Large intestine (tissue), 3 donors: ENCODE data around the gene TLCD4. TPM values are rescaled to one million over a fixed set of nuclear protein-coding genes. Genes with fewer than 3 reads are reported as not detected.

ENCODE experiments used
- DNase-seq, 2 donors: peaks; one replicate each; pipeline versions ENCODE4 v3.0.0 to v3.0.0-alpha.2; 2013
- H3K27ac ChIP-seq: one replicate; pipeline ENCODE4 v1.5.1; 2013; ENCODE audit warnings: low read length
- H3K27me3 ChIP-seq: 2 replicates; pipeline ENCODE4 v1.6.1; 2013; ENCODE audit warnings: low read length; ENCODE audit not compliant: control insufficient read depth, insufficient read depth
- H3K36me3 ChIP-seq: 2 replicates; pipeline ENCODE4 v1.6.1; 2013; ENCODE audit warnings: low read length; ENCODE audit not compliant: control insufficient read depth, insufficient read depth
- H3K4me1 ChIP-seq: one replicate; pipeline ENCODE4 v1.6.1; 2013; ENCODE audit warnings: low read length; ENCODE audit not compliant: control insufficient read depth, insufficient read depth
- H3K4me3 ChIP-seq: one replicate; pipeline ENCODE4 v1.5.1; 2013; ENCODE audit warnings: low read length
- H3K9me3 ChIP-seq: one replicate; pipeline ENCODE4 v1.6.1; 2013; ENCODE audit warnings: mild to moderate bottlenecking, low read depth, low read length, moderate library complexity; ENCODE audit not compliant: control insufficient read depth
- WGBS: methylation state at CpG from one replicate; pipeline ENCODE4 v1.1.5; 2013; ENCODE audit warnings: low lambda C conversion rate; ENCODE audit not compliant: insufficient coverage; 5-methylcytosine and 5-hydroxymethylcytosine counted together
- polyA plus RNA-seq: library from polyadenylated mRNA; unstranded; fragments of 120-200 nt; gene quantifications from one replicate; pipeline ENCODE4 v1.2.1, GENCODE V29; 2013

Gene TLCD4
- polyA plus RNA-seq, 1 donor, result 4.9 TPM

DNA sequence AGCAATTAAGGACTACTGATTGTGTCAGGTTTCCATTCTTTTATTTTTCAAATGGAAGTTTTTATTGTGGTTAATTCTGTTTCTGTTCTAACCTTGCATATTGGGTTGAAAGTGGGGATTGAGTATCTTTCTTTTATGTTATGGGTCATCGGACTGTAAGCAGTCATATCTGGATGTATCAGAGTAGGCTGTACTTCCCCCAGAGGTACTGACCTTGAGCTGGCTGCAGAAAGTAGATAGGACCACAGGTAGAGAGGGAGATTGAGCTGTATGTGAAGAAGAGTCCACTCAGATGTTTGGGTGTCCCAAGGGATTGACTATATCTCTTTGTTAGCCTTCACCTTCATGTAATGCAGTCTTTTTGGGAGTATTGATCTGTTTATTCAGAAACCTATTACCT, 23.9 kb upstream of the TLCD4 start:
- Histone ChIP-seq H3K36me3 (no peaks in the 10 kb centered on the region), H3K27me3 (no peaks in the 10 kb centered on the region), H3K27ac (no peak overlapping the region), H3K4me3 (no peak overlapping the region), H3K9me3 (peaks cover 10% of the 10 kb centered on the region), H3K4me1 (no peaks in the 10 kb centered on the region)
- WGBS, result no CpG with 5 or more reads among the region's 1 CpG
- no peak for DNase-seq

DNA sequence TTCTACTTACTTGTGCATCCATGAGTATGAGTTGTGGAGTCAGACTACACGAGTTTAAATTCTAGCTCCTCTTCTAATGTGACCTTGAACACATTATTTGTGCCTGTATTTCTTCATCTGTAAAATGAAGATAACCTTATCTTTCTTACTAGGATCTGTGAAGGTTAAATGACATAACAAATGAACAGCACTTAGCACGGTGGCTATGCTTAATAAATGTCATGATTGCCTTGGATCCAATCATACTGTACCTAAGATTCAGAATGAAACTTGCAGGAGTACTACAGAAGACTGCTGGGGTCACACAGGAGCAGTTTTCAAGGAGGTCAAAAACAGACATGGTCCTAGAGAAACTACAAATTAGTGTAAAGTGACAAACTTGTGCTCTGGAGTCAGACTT, 22.2 kb upstream of the TLCD4 start:
- Histone ChIP-seq H3K27ac (no peak overlapping the region), H3K27me3 (no peaks in the 10 kb centered on the region), H3K4me3 (no peak overlapping the region), H3K9me3 (peaks cover 7% of the 10 kb centered on the region), H3K36me3 (no peaks in the 10 kb centered on the region), H3K4me1 (no peaks in the 10 kb centered on the region)
- WGBS, result no CpG with 5 or more reads among the region's 2 CpGs
- no peak for DNase-seq

DNA sequence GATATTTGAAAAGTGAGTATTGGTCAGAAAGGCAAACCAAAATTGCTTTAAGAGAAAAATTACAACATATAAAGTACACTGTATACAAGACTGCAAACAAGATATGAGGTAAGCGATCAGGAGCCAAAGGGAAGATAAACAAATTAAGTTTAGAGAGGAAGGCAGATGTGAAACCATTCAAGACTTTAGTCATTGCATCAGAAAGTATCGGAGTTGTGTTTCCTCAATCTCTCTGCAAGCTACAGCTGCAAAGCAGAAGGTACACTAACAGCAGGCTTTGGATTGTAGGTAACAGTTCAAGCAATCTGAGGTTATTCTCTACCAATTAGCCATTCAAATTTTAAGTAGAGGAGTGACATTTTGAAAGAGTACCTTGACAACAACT, 21.3 kb upstream of the TLCD4 start:
- peaks cover 7% of the 10 kb centered on the region for H3K9me3 ChIP-seq
- no peak overlapping the region for H3K27ac ChIP-seq
- 80% methylated on average over 1 of the region's 2 CpGs for WGBS
- no peaks in the 10 kb centered on the region for H3K27me3 ChIP-seq
- H3K4me3 ChIP-seq, result no peak overlapping the region
- DNase-seq, result peak in 1 of 2 donors; percentile 12
- no peaks in the 10 kb centered on the region for H3K36me3 ChIP-seq
- H3K4me1 ChIP-seq, result no peaks in the 10 kb centered on the region

DNA sequence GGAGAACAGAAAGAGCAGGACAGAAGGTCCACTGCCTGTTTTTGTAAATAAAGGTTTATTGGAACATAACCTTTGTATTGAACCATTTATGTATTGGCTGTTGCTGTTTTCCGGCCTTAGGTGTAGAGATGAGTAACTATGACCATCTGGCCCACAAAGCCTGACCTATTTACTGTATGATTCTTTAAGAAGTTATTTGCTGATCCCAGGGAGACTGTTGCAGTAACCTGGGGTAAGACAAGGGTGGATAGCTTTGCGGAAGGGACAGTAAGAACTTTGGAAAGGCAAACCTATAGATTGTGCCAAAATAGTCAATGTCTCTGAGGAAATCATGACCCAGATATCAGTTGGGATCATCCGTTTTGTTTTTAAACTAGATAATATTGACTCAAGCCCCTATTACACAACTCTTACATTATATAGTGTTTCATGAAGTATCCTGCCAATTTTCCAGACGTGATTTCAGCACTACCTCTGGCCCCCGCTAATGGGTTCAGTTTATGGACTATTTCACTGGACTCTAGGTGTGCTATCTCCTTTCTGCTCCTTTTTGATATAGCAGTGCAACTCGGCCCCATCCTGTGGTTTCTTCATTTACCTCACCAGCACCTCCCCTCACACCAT, 20.8 kb upstream of the TLCD4 start:
- 100% methylated on average over 1 of the region's 6 CpGs for WGBS
- H3K36me3 ChIP-seq, result no peaks in the 10 kb centered on the region
- no peaks in the 10 kb centered on the region for H3K4me1 ChIP-seq
- no peak overlapping the region for H3K27ac ChIP-seq
- no peaks in the 10 kb centered on the region for H3K27me3 ChIP-seq
- peaks cover 3% of the 10 kb centered on the region for H3K9me3 ChIP-seq
- H3K4me3 ChIP-seq, result no peak overlapping the region
- no peak for DNase-seq

DNA sequence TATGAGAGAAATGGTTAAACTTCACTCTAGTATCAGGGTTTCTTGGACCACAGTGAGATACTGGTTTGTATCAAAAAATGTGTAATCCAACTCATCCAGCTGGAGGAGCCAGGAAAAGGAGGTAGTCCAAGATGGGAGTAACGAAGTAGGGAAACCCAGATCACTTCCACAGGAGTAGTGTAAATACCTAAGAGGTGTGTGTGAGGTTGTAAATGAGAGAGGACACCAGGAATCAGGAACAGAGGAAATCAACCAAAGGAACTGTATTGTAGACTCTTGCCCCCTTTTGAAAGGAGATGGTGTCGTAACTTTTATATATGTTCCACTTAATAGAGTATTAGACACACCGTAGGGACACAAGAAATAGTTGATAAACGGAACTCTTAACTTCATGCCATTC, 19.7 kb upstream of the TLCD4 start:
- Histone ChIP-seq H3K4me1 (no peaks in the 10 kb centered on the region), H3K4me3 (no peak overlapping the region), H3K27ac (no peak overlapping the region), H3K9me3 (no peaks in the 10 kb centered on the region), H3K36me3 (no peaks in the 10 kb centered on the region), H3K27me3 (no peaks in the 10 kb centered on the region)
- DNase-seq, result no peak
- WGBS, result no CpG with 5 or more reads among the region's 4 CpGs

DNA sequence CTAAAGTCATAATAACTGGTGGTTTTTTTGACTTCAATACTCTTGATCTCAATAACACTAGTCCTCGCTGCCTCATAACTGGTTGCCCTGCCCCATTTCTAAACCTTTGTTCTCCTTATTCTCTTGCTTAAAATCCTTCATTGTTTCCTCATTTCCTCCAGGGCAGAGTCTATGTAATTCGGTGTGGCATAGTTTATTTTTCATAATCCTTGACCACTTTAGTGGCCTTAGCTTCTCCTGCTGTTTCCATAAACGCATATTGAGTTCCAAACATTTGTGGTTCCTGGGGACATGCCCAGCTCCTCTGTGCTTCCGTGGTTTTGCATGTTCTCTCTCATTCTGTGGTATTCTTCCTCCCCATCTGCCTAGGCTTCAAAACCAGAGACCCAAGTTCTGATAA, 19.0 kb upstream of the TLCD4 start:
- Histone ChIP-seq H3K4me3 (no peak overlapping the region), H3K27ac (no peak overlapping the region), H3K9me3 (no peaks in the 10 kb centered on the region), H3K27me3 (no peaks in the 10 kb centered on the region), H3K36me3 (no peaks in the 10 kb centered on the region), H3K4me1 (no peaks in the 10 kb centered on the region)
- no peak for DNase-seq
- 60% methylated on average over 1 of the region's 4 CpGs for WGBS

DNA sequence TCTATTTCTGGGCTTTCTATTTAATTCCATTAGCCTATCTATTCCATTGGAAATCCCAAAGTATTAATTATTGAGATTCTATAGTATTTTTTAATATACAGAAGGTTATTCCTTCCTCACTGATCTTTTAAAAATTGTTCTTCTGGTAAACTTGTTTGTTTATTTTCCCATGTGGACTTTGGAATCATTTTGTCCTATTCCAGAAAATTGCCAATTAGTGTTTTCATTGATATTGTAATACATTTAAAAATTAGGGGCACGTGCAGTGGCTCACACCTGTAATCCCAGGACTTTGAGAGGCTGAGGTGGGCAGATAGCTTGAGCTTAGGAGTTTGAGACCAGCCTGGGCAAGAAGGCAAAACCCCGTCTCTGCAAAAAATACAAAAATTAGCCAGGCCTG, 8.4 kb upstream of the TLCD4 start:
- H3K27ac ChIP-seq, result no peak overlapping the region
- WGBS, result no CpG with 5 or more reads among the region's 2 CpGs
- H3K4me1 ChIP-seq, result no peaks in the 10 kb centered on the region
- DNase-seq, result no peak
- H3K36me3 ChIP-seq, result no peaks in the 10 kb centered on the region
- H3K9me3 ChIP-seq, result no peaks in the 10 kb centered on the region
- no peaks in the 10 kb centered on the region for H3K27me3 ChIP-seq
- H3K4me3 ChIP-seq, result no peak overlapping the region

DNA sequence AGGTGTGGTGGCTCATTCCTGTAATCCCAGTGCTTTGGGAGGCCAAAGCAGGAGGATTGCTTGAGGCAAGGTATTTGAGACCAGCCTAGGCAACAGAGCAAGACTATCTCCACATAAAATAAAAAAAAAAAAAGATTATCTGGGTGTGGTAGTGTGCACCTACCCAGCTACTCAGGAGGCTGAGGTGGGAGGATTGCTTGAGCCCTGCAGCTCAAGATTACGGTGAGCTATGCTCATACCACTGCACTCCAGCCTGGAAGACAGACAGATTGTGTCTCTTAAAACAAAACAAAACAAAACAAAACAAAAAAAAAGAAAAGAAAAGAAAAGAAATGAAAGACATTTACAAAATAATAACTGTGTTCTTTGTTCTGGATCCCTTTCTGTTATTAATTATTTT, 6.1 kb upstream of the TLCD4 start:
- Histone ChIP-seq H3K36me3 (no peaks in the 10 kb centered on the region), H3K4me1 (no peaks in the 10 kb centered on the region), H3K9me3 (no peaks in the 10 kb centered on the region), H3K27ac (no peak overlapping the region), H3K27me3 (no peaks in the 10 kb centered on the region), H3K4me3 (no peak overlapping the region)
- no peak for DNase-seq
- 67% methylated on average over 1 of the region's 1 CpG for WGBS

DNA sequence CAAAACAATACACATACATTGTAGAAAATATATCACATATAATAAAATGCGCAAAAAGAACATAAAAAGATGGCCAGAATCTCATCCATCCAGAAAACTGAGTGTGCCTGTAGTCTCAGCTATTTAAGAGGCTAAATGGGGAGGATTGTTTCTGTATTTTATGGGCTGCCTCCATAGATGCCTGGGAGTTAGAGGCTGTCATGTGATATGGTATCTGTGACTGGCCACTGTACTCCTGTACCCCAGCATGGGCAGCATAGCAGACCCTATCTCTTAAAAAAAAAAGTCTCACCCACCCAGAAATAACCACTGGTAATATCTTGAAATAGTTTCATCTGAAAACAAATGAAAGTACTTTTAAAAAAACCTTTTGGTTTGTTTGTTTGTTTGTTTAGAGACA, 3.5 kb upstream of the TLCD4 start:
- Histone ChIP-seq H3K27ac (no peak overlapping the region), H3K27me3 (peaks cover 3% of the 10 kb centered on the region), H3K4me3 (no peak overlapping the region), H3K36me3 (no peaks in the 10 kb centered on the region), H3K9me3 (no peaks in the 10 kb centered on the region), H3K4me1 (no peaks in the 10 kb centered on the region)
- 100% methylated on average over 1 of the region's 1 CpG for WGBS
- no peak for DNase-seq

DNA sequence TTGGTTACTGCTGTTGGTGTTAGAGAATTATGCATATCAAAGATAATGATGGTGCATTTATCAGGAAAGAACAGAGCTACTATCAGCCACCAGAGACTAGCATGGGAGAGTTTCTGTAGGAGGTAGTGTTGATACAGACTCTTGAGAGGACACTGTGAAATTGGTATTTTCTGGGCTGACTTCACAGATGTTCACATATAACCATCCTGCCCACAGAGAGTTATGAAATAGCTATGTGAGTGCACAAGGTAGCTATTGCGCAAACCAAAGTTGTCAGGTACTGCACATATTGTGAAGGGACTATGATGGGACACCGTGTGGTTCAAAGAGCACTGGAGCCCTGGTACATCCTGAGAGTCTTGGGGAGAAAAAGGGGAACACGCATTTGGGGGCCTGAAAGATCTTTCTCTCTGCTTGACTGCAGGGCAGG, 1.4 kb upstream of the TLCD4 start:
- DNase-seq, result peak; percentile 56 to 76

DNA sequence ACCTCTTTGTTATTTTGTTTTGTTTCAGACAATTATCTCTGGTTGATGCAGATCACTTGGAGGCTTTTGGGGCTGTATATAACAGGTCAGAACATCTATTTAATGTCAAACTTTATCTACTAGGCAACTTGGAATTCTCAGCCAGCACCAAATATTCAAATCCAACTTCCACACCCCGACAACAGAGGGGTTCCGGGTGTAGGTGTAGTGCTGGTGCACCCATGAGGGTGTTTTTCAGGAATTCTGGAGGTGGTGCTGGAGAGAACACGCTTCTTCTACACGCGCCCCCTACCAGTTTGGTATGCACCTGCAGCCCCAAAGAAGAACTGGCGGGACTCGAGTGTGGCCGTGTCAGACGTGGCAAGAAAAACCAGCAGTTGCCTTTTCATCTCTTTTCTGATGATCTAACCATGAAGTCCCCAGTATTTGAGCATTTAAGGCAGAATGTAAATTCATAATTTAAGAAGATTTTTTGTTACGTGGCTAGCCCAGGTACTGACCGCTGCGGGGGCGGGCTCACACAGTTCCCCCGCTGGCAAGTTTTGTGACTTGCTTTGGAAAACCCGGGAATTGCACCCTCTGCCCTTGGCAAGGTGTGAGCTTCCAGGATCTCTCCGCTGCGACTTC, 462 bp upstream of the TLCD4 start:
- Histone ChIP-seq H3K9me3 (no peaks in the 10 kb centered on the region), H3K27me3 (peaks cover 3% of the 10 kb centered on the region), H3K4me1 (no peaks in the 10 kb centered on the region), H3K36me3 (no peaks in the 10 kb centered on the region), H3K4me3 (peak overlapping the region; percentile 75), H3K27ac (peak overlapping the region; percentile 50)
- peak; percentile 42 to 75 for DNase-seq
- no CpG with 5 or more reads among the region's 17 CpGs for WGBS

More for the DNA sequence above, 1.4 kb upstream of the TLCD4 start:
- Histone ChIP-seq H3K27ac (no peak overlapping the region), H3K36me3 (no peaks in the 10 kb centered on the region), H3K9me3 (no peaks in the 10 kb centered on the region), H3K4me3 (no peak overlapping the region), H3K4me1 (no peaks in the 10 kb centered on the region), H3K27me3 (peaks cover 3% of the 10 kb centered on the region)
- WGBS, result no CpG with 5 or more reads among the region's 3 CpGs
